Neural progenitor cell (in vitro differentiated cells): Measurements from ENCODE around the gene NXPH3.

ENCODE experiments used
- CTCF ChIP-seq: fragments of 200-600 bp; sonication (generic); IDR thresholded peaks from 2 replicates; pipeline ENCODE4 v1.5.1; 2017; ENCODE audit warnings: antibody characterized with exemption, mild to moderate bottlenecking
- EZH2 ChIP-seq: fragments of 200-600 bp; sonication (generic); IDR thresholded peaks from 2 replicates; pipeline ENCODE4 v1.6.1; 2017; ENCODE audit warnings: antibody characterized with exemption, mild to moderate bottlenecking, moderate library complexity

- TF ChIP-seq CTCF (no peak), EZH2 (no peak)
Observed at GRCh38 chr17:49549691-49550678, 25.7 kb upstream of the NXPH3 start.
